GM19372 (cell line): ENCODE data around the gene CDKAL1.
"Not testable (repeated sequence)": the region's sequence is repeated elsewhere in the genome, so short reads cannot be mapped to it uniquely, and the experiment has no call there.

ENCODE experiments used
- ATAC-seq: cut with Tn5 transposase; IDR thresholded peaks from one replicate; pipeline ENCODE4 v1.9.1; 2021; ENCODE audit warnings: mild to moderate bottlenecking, low read depth, moderate library complexity; ENCODE audit not compliant: unreplicated experiment

Gene CDKAL1

DNA sequence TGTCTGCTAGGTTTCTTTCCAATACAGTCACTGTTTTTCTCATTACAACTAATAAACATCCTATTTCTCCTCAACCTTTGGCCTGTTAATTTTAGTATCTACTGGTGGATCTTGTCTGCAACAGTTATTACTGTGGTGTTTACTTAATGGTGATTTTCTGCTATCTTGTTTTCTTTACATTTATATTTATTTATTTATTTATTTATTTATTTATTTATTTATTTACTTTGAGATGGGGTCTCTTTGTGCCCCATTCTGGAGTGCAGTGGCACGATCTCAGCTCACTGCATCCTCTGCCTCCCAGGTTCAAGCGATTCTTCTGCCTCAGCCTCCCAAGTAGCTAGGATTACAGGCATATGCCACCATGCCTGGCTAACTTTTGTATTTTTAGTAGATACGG, 15.1 kb downstream of the CDKAL1 start:
- not testable (repeated sequence) for ATAC-seq

DNA sequence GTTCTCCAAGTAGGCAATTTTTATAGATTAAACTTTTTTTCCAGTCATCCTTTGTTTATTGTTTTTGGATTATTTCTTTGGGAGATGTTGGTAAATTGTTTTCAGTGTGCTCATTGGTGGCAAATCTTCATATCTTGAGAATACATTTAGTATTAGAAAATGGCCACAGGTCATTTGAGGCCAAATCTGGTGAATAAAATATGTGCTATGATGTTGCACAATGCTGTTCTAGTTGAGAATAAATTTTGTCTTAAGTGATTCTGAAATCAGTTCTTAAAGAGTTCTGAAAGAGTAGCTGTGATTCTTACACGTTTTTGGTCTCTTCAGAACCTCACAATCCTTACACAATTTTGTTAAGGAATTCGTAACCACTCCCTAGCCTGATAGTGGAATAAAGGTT, 20.1 kb downstream of the CDKAL1 start:
- no peak for ATAC-seq

- ATAC-seq: no peak
Observed at GRCh38 chr6:20554817-20555216, 20.6 kb downstream of the CDKAL1 start.

GRCh38 chr6:20559924-20560551, 25.8 kb downstream of the CDKAL1 start:
- no peak for ATAC-seq

DNA sequence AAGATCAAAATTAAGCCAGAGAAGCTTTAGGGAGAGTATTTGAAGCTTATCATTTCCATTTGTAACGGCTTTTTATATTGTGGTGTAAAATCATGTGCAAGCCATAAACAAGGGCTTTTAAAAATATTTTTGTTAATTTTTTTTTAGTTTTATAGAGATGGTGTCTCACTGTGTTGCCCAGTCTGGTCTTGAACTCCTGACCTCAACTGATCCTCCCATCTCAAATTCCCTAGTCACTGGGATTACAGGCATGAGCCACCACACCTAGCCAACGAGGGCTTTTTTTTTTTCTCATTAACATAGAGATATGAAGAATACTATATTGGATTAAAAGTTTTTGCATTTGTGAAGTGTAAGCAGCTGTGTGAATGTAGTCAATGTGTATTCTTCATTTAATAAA, 29.1 kb downstream of the CDKAL1 start:
- ATAC-seq: no peak

DNA sequence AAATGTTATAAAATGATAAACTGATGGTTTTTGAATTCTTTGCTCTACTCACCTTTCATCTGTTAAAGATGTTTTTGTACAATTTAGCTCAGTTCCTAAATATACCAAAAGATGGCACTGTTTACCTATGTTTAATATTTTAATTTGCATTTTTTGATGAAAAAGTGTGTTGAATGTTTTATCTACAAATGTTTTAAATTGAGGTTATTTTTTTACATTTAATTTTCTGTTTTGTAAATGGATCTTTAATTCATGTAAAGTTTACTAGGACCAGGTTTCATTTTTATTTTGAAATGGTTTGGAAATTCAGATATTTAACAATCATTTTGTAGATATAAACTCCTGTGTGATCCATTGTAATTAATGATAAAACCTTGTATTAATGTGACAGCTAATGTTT, 30.0 kb downstream of the CDKAL1 start:
- no peak for ATAC-seq

DNA sequence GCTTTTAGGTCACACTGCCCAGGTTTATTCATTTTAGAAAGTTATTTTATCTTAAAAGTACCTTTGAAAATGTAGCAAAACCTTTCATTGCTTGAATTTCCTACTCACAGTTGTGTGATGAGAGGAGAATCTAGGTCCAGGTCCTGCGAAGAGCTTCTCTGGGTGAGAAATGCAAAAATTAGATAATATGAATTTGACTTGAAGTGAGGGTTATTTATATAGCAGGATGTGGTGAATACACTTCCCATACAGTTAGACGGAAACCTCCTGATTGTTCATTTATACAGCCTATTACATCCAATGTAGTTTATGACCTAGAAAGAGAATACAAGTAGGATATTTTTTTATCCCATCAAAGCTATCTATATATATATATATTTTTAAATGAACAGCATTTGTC, 30.5 kb downstream of the CDKAL1 start:
- peak; percentile 67 for ATAC-seq

DNA sequence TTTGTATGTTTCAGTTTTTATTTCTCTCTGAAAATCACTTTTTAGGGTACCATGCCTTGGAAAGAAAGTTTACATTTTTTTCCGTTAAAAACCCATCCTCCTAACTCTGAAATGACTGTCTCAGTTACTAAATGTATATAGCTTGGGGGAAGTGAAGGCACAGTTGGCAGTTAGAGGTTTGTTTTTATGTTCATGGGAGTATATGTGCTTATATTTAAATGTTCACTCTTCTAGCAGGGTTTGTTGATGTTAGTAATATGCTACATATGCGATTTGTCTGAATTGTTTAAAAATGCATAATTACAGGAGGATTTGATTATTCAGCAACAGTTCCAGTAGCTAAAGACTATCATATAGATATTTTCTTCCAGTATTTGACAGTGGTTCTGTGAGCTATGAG, 31.1 kb downstream of the CDKAL1 start:
- peak; percentile 52 for ATAC-seq

- ATAC-seq: no peak
Observed at GRCh38 chr6:20566109-20566508, 31.9 kb downstream of the CDKAL1 start.

DNA sequence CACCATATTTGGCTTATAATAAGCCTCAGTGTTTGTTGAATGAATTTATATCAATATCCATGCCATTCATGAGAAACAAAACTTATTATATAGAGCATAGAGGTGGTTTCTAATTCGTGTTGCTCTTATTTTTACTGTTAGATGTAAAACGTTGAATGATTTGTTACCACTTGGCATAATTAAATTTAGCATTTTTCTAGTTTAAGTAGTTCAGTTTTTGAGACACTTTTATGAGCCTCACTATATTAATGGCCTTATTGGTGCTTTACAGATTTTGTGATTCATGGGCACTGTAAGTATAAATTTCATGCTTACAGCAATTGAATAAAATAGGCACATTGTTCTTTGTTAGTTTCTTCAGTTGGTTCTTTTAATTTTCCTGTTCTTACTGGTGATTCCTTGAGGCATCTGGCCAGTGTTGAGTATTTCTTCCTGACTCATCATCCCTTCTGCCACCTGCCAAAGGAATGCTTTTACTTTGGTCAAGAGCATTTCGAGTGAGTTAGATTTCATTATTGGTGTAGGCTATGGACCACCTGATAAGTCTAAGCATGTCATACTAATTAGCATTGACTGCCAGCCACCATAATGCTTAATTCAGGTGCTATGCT, 34.8 kb downstream of the CDKAL1 start:
- no peak for ATAC-seq

DNA sequence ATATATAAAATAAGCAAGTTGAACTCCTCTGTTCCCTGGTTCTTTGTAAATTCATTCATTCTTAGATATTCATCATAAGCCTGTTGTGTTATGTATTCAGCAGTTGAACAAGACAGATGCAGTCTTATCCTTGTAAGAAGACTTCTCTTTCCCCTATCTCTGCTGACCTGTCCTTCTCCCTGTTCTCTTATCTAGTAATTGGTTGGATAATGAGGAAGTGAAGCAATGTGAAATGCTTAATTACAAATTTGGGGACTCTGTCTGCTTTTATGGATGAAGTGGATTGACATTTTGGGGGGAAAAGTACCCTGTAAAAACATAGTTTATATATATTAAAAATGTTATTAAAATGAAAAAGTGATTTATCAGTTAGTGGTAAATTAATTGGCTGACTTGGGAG, 37.0 kb downstream of the CDKAL1 start:
- ATAC-seq: no peak

- no peak for ATAC-seq
Observed at GRCh38 chr6:20572288-20572687, 38.0 kb downstream of the CDKAL1 start.

DNA sequence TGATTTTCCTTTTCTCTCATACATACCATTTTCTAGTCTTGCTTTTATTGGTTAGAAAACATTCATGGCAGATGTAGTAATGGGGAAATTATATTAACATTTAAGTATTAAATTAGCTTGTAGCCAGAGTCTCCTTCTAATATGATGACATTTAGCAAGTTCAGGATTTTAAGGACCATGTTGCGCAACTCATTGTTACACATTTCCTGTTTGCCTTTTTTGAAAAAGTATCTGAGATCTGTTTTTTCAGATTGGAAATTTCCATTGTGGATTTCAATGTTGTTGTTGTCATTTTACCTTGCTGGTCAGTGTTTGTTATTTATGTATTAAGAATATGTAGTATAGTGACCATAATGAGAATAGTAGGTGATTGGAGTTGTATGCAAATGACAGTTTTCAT, 38.7 kb downstream of the CDKAL1 start:
- ATAC-seq: no peak

GRCh38 chr6:20574355-20574754, 40.1 kb downstream of the CDKAL1 start:
- ATAC-seq: no peak

DNA sequence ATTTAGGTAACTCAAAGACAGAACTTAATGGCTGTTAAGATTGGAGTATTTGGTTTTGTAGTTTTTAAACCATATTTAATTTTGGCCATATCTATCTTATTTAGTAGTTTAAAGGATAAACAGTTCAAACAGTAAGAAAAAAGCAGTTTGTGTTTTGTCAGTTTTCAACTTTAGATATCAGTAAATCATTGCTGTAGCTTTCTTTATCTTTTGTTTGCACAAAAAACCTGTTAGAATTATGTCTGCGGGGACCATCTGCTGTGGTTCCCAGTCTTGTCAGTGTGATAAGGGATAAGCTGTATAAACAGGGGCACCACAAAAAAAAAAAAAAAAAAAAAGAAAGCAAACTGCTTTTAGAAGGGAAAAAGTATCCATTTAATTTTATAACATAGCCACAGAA, 40.9 kb downstream of the CDKAL1 start:
- no peak for ATAC-seq

DNA sequence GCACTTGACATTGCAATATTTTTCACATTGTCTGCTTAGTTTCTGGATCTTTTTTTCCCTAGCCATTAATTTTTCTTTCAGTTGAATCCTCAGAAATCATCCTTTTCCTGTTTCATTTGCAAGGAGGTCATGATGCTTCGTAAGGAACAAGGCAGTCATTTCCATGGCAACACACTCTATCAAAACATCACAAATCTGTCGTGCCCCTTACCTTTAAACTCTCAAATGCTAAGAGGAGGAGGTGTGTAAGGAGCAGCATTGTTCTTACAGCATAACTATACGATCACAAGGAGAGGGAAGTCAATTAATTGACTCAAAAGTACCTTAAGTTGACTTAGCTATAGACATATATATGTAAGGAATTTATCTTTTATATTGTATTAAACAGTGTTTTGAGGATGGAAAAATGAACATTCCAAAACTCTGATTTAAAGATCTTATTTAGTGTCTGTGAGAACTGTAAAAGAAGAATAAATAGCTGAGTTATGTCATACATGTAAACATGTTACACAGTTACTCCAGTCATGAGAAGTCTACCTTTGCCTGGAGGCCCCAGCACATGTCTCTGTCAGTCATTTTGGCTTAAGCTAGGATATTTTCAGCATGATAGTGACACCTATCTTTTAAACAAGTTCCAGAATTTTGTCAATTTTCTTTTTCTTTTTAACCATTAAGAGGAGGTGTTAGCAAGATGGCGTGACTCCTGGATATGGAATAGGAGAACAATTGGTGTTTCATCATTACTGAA, 41.6 kb downstream of the CDKAL1 start:
- no peak for ATAC-seq

GRCh38 chr6:20577173-20577688, 43.0 kb downstream of the CDKAL1 start:
- ATAC-seq: no peak

- ATAC-seq: no peak
Observed at GRCh38 chr6:20581070-20581469, 46.8 kb downstream of the CDKAL1 start.

DNA sequence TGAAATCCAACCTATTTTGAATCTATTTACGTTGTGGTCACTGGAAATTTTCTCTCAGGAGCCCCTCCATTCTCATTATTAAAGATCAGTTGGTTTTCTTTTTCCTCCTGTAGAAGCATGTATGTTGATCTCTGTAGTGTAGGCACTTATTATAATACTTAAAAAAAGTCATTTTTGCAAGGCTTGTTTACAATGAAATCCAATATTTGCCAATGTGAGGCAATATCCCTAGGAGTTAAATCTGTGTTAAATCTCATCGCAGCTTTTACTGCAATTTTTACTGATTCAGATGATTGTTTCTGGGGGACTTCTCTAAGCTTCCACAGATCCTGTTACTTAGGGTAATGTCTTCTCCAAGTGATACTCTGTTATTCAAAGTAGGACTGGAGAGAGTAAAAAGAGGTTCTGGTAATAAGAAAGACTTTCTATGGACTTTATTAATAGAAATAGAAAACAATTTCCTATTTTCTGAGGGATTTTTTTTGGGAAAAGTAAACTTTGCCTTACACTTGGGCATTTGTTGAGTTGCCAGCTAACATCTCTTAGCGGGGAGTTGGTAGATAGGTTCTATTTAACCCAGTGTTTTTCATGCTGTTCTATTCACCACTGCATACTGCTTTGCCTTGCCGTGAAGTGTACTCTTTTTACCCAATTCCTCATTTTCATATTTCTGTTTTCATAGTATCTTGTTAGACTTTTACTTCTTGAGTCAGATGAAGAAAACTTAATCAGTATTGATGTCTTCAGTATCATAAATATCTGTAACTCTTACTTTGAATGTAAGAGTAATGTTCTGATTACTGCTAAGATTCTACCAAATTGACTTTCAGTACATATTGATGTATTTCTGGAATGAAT, 48.6 kb downstream of the CDKAL1 start:
- no peak for ATAC-seq

DNA sequence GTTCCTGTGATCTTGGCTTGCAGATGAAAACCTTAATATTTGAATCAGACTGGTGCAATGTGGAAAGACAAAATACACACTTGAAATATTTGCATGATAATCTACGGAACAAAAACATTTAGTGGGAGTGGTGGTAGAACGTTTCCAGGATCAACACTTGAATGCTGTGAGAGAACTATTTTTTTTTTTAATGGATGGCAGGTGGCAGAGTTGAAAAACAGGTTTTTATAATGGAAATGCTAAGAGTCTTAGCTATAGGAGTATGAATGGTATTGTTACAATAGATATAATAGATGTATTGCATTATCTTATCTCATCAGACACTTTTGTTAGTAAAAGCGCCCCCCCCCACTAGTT, 49.2 kb downstream of the CDKAL1 start:
- no peak for ATAC-seq
